Vagina (tissue), 2 donors: Measurements from ENCODE around the gene TMEFF1.

Source experiments
- POLR2A ChIP-seq, 2 donors: fragments of 450-650 bp; IDR thresholded peaks; one replicate each; pipeline ENCODE4 v1.6.1; 2017; ENCODE audit warnings: antibody characterized with exemption in 2 of 2, mild to moderate bottlenecking in 2 of 2, moderate library complexity in 2 of 2
- POLR2AphosphoS5 ChIP-seq, 2 donors: sonication (generic); formaldehyde crosslinking; IDR thresholded peaks; one replicate each; pipeline ENCODE4 v1.9.0; 2017; ENCODE audit warnings: antibody characterized with exemption in 2 of 2, mild to moderate bottlenecking in 2 of 2, low read depth in 1 of 2; ENCODE audit not compliant: insufficient read depth in 1 of 2
- TF ChIP-seq, protein P1 (sequence below), 3 experiments: fragments of 450-650 bp in 2 of 3; fragments of 200-600 bp in 1 of 3; sonication (generic) in 1 of 3; IDR thresholded peaks; one replicate each; pipeline ENCODE4 v1.5.1; 2017 to 2019; ENCODE audit warnings: antibody characterized with exemption in 3 of 3, mild to moderate bottlenecking in 2 of 3, moderate library complexity in 2 of 3

- TF ChIP-seq, protein P1, sequence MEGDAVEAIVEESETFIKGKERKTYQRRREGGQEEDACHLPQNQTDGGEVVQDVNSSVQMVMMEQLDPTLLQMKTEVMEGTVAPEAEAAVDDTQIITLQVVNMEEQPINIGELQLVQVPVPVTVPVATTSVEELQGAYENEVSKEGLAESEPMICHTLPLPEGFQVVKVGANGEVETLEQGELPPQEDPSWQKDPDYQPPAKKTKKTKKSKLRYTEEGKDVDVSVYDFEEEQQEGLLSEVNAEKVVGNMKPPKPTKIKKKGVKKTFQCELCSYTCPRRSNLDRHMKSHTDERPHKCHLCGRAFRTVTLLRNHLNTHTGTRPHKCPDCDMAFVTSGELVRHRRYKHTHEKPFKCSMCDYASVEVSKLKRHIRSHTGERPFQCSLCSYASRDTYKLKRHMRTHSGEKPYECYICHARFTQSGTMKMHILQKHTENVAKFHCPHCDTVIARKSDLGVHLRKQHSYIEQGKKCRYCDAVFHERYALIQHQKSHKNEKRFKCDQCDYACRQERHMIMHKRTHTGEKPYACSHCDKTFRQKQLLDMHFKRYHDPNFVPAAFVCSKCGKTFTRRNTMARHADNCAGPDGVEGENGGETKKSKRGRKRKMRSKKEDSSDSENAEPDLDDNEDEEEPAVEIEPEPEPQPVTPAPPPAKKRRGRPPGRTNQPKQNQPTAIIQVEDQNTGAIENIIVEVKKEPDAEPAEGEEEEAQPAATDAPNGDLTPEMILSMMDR (IDR thresholded peaks at IDR 0.05): no peak
- TF ChIP-seq POLR2A (IDR thresholded peaks at IDR 0.05): no peak
- no peak for TF ChIP-seq POLR2AphosphoS5 (IDR thresholded peaks at IDR 0.05; ENCODE audit: insufficient read depth in 1 of 2, low read depth in 1 of 2)
Measured at GRCh38 chr9:100505564-100506159, 32.7 kb downstream of the TMEFF1 start.
